Measurements from ENCODE around the gene COL26A1.

Gene COL26A1

DNA sequence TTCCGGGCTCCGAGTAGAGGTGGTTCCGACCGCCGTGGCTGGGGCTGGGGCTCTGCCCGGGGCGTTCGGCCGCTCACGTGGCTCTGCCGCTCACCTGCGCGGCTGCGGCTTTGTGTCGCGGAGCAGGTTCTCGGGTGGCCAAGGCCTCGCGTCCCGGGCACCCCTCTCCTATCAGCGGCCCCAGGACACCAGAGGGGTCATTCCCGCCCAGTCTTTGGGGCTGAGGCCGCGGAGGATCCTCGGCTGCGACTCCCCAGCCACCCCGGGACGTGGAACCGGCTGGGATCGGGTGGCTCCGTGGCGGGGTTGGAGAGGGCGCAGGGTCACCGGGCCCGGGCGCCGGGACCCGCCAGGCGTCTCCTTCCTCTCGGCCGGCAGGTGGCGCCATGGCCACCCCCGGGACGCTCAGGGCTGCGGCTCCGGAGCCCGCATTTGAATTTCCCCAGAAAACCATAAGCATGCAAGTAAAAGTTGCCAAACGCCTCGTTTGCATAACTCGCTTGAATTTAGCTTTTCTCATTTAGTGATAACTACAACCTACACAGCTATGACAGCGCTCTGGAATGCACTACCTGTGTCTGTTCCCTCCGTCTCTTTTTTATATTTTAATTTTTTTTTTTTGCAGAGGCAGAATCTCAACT, 1.2 kb downstream of the COL26A1 start:
- Histone ChIP-seq H3K27ac (ENCODE audit: low read depth, low read length) (peak overlapping the region; percentile 62), H3K79me2 (ENCODE audit: control insufficient read depth, insufficient read depth, low read length, poor library complexity) (peaks cover 12% of the 10 kb centered on the region), H4K8ac (ENCODE audit: low read depth, low read length) (peak overlapping the region; percentile 43), H3K27me3 (ENCODE audit: insufficient read depth, low read length) (no peaks in the 10 kb centered on the region), H2BK12ac (ENCODE audit: low read length) (peak overlapping the region; percentile 5), H3K79me1 (ENCODE audit: low read length) (peaks cover 15% of the 10 kb centered on the region), H2BK120ac (ENCODE audit: insufficient read depth, low read length, poor library complexity) (peak overlapping the region; percentile 73), H3K4me2 (ENCODE audit: low read length) (peak overlapping the region; percentile 83), H3K36me3 (ENCODE audit: control insufficient read depth in 1 of 2, insufficient read depth in 2 of 2, low read length in 2 of 2) (peaks cover 0 to 2% of the 10 kb centered on the region in 2 experiments), H2BK5ac (ENCODE audit: low read depth, low read length, poor library complexity) (peak overlapping the region; percentile 47), H2AK5ac (ENCODE audit: low read length) (no peak overlapping the region), H4K91ac (ENCODE audit: low read depth, low read length) (peak overlapping the region; percentile 54), H3K4me1 (ENCODE audit: control insufficient read depth in 1 of 2, insufficient read depth in 2 of 2, low read length in 2 of 2) (peaks cover 3 to 5% of the 10 kb centered on the region in 2 experiments), H3K18ac (ENCODE audit: low read length) (peak overlapping the region; percentile 43), H3K9ac (ENCODE audit: low read length) (peak overlapping the region; percentile 92), H3K4me3 (ENCODE audit: low read depth, low read length) (peak overlapping the region; percentile 92), H3K4ac (ENCODE audit: low read depth, low read length) (peak overlapping the region; percentile 14), H3K9me3 (ENCODE audit: insufficient read depth, low read depth, low read length) (no peaks in the 10 kb centered on the region), H4K12ac (ENCODE audit: low read depth, low read length) (peak overlapping the region; percentile 45), H2AFZ (ENCODE audit: insufficient read depth, low read length, poor library complexity) (peak overlapping the region; percentile 71), H3K14ac (ENCODE audit: low read length) (peak overlapping the region; percentile 52), H3K23ac (ENCODE audit: low read length) (no peak overlapping the region)
- WGBS (ENCODE audit: extremely low coverage, insufficient coverage, insufficient read length), result no CpG with 5 or more reads among the region's 52 CpGs
- DNase-seq, result peak; percentile 90 to 94

DNA sequence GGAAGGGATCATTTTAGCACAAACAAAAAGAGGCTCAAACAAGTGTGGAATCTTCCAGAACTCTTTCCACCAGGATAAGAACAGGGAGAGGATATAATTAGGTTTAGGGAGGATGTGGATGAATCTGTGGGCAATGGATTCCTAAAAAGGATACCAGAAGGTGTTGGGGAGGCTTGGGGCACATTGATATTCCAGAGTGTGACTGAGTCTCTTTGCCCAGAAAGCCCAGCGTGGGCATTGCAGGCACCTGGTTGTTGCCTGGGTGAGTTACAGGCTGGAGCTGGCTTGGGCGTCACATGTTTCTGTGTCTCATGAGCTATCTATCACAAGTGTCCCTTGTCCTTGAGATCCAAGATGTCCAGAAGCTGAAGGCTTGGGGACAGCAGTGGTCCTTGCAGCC, 3.3 kb downstream of the COL26A1 start:
- Histone ChIP-seq H3K9me3 (ENCODE audit: insufficient read depth, low read depth, low read length) (no peaks in the 10 kb centered on the region), H2BK120ac (ENCODE audit: insufficient read depth, low read length, poor library complexity) (no peak overlapping the region), H4K91ac (ENCODE audit: low read depth, low read length) (no peak overlapping the region), H2AK5ac (ENCODE audit: low read length) (no peak overlapping the region), H3K79me1 (ENCODE audit: low read length) (peaks cover 15% of the 10 kb centered on the region), H3K9ac (ENCODE audit: low read length) (no peak overlapping the region), H3K79me2 (ENCODE audit: control insufficient read depth, insufficient read depth, low read length, poor library complexity) (peaks cover 12% of the 10 kb centered on the region), H3K18ac (ENCODE audit: low read length) (no peak overlapping the region), H3K4me3 (ENCODE audit: low read depth, low read length) (no peak overlapping the region), H4K12ac (ENCODE audit: low read depth, low read length) (no peak overlapping the region), H3K23ac (ENCODE audit: low read length) (no peak overlapping the region), H3K36me3 (ENCODE audit: control insufficient read depth in 1 of 2, insufficient read depth in 2 of 2, low read length in 2 of 2) (peaks cover 2 to 6% of the 10 kb centered on the region in 2 experiments), H3K14ac (ENCODE audit: low read length) (no peak overlapping the region), H3K4me1 (ENCODE audit: control insufficient read depth in 1 of 2, insufficient read depth in 2 of 2, low read length in 2 of 2) (peaks cover 3 to 5% of the 10 kb centered on the region in 2 experiments), H4K8ac (ENCODE audit: low read depth, low read length) (no peak overlapping the region), H3K27ac (ENCODE audit: low read depth, low read length) (no peak overlapping the region), H3K4ac (ENCODE audit: low read depth, low read length) (peak overlapping the region; percentile 77), H3K4me2 (ENCODE audit: low read length) (no peak overlapping the region), H2BK12ac (ENCODE audit: low read length) (no peak overlapping the region), H2BK5ac (ENCODE audit: low read depth, low read length, poor library complexity) (no peak overlapping the region), H3K27me3 (ENCODE audit: insufficient read depth, low read length) (no peaks in the 10 kb centered on the region), H2AFZ (ENCODE audit: insufficient read depth, low read length, poor library complexity) (no peak overlapping the region)
- no CpG with 5 or more reads among the region's 2 CpGs for WGBS (ENCODE audit: extremely low coverage, insufficient coverage, insufficient read length)
- no peak for DNase-seq

DNA sequence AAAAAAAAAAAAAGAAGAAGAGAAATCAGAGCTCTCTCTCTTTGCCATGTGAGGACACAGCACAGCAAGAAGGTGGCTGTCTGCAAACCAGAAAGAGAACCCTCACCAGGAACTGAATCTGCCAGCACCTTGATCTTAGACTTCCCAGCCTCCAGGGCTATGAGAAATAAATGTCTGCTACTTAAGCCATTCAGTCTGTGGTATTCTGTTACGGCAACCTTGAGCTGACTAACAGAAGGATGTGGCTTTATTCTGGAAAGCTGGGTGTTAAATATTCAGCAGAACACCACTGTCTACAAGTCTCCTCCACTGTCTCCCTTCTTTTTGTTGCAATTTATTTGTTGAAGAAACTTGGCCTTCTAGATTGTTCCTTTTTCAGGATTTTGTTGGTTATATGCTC, 5.0 kb downstream of the COL26A1 start:
- H3K27me3 ChIP-seq (ENCODE audit: insufficient read depth, low read length), result no peaks in the 10 kb centered on the region
- H2BK120ac ChIP-seq (ENCODE audit: insufficient read depth, low read length, poor library complexity), result no peak overlapping the region
- no peak overlapping the region for H3K23ac ChIP-seq (ENCODE audit: low read length)
- no peak overlapping the region for H4K91ac ChIP-seq (ENCODE audit: low read depth, low read length)
- H2AFZ ChIP-seq (ENCODE audit: insufficient read depth, low read length, poor library complexity), result no peak overlapping the region
- H3K27ac ChIP-seq (ENCODE audit: low read depth, low read length), result no peak overlapping the region
- no peak overlapping the region for H2BK12ac ChIP-seq (ENCODE audit: low read length)
- no peak overlapping the region for H2AK5ac ChIP-seq (ENCODE audit: low read length)
- H4K12ac ChIP-seq (ENCODE audit: low read depth, low read length), result no peak overlapping the region
- no peak overlapping the region for H3K18ac ChIP-seq (ENCODE audit: low read length)
- H3K9me3 ChIP-seq (ENCODE audit: insufficient read depth, low read depth, low read length), result no peaks in the 10 kb centered on the region
- H3K79me2 ChIP-seq (ENCODE audit: control insufficient read depth, insufficient read depth, low read length, poor library complexity), result peaks cover 11% of the 10 kb centered on the region
- no peak overlapping the region for H3K4me2 ChIP-seq (ENCODE audit: low read length)
- H2BK5ac ChIP-seq (ENCODE audit: low read depth, low read length, poor library complexity), result no peak overlapping the region
- no peak overlapping the region for H4K8ac ChIP-seq (ENCODE audit: low read depth, low read length)
- H3K36me3 ChIP-seq (ENCODE audit: control insufficient read depth in 1 of 2, insufficient read depth in 2 of 2, low read length in 2 of 2), result peaks cover 5 to 11% of the 10 kb centered on the region in 2 experiments
- no peak overlapping the region for H3K14ac ChIP-seq (ENCODE audit: low read length)
- peaks cover 11% of the 10 kb centered on the region for H3K79me1 ChIP-seq (ENCODE audit: low read length)
- no peak for DNase-seq
- WGBS (ENCODE audit: extremely low coverage, insufficient coverage, insufficient read length), result no CpG with 5 or more reads among the region's 1 CpG
- H3K4me3 ChIP-seq (ENCODE audit: low read depth, low read length), result no peak overlapping the region
- H3K4ac ChIP-seq (ENCODE audit: low read depth, low read length), result no peak overlapping the region
- no peak overlapping the region for H3K9ac ChIP-seq (ENCODE audit: low read length)
- H3K4me1 ChIP-seq (ENCODE audit: control insufficient read depth in 1 of 2, insufficient read depth in 2 of 2, low read length in 2 of 2), result peaks cover 0 to 5% of the 10 kb centered on the region in 2 experiments

DNA sequence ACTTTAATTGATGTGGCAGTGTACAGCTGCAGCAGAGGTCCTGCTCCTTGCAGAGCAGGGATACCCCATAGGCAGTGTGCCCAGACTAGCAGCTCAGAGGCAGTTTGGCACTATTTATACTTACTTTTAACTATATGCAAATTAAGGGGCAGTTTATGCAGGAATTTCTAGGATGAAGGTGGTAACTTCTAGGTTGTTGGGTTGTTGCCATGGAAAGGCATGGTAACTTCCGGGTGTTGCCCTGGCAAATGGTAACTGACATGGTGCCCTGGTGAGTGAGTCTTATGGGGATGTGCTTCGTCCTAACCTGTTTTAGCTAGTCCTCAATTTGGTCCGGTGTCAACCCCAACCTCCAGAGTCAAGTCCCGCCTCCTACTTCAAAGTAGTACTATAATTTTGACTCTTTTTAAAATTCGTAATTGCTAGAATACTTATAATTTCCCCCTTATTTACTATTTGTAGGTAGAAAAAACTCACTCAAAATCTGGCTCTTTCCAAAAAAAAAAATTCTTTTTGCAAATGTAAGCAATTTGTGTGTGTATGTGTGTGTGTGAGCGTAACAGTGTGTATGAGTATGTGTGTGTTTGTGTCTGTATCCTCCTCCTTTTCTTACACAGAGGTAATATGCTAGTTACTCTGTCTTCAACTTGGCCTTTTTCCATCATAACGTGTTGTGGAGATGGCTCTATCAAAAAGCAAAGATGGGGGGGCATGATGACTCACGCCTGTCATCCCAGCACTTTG, 5.9 kb downstream of the COL26A1 start:
- no peak overlapping the region for H3K4me2 ChIP-seq (ENCODE audit: low read length)
- H2AK5ac ChIP-seq (ENCODE audit: low read length), result no peak overlapping the region
- no peaks in the 10 kb centered on the region for H3K27me3 ChIP-seq (ENCODE audit: insufficient read depth, low read length)
- H3K9ac ChIP-seq (ENCODE audit: low read length), result no peak overlapping the region
- no peak overlapping the region for H2BK5ac ChIP-seq (ENCODE audit: low read depth, low read length, poor library complexity)
- H3K9me3 ChIP-seq (ENCODE audit: insufficient read depth, low read depth, low read length), result no peaks in the 10 kb centered on the region
- H4K12ac ChIP-seq (ENCODE audit: low read depth, low read length), result no peak overlapping the region
- H2BK12ac ChIP-seq (ENCODE audit: low read length), result no peak overlapping the region
- no CpG with 5 or more reads among the region's 8 CpGs for WGBS (ENCODE audit: extremely low coverage, insufficient coverage, insufficient read length)
- no peak overlapping the region for H3K18ac ChIP-seq (ENCODE audit: low read length)
- peaks cover 5 to 11% of the 10 kb centered on the region in 2 experiments for H3K36me3 ChIP-seq (ENCODE audit: control insufficient read depth in 1 of 2, insufficient read depth in 2 of 2, low read length in 2 of 2)
- H3K14ac ChIP-seq (ENCODE audit: low read length), result no peak overlapping the region
- peaks cover 3 to 10% of the 10 kb centered on the region in 2 experiments for H3K4me1 ChIP-seq (ENCODE audit: control insufficient read depth in 1 of 2, insufficient read depth in 2 of 2, low read length in 2 of 2)
- no peak overlapping the region for H2BK120ac ChIP-seq (ENCODE audit: insufficient read depth, low read length, poor library complexity)
- no peak overlapping the region for H3K23ac ChIP-seq (ENCODE audit: low read length)
- H3K4ac ChIP-seq (ENCODE audit: low read depth, low read length), result peak overlapping the region; percentile 32
- H3K79me2 ChIP-seq (ENCODE audit: control insufficient read depth, insufficient read depth, low read length, poor library complexity), result peaks cover 6% of the 10 kb centered on the region
- no peak overlapping the region for H3K27ac ChIP-seq (ENCODE audit: low read depth, low read length)
- H4K91ac ChIP-seq (ENCODE audit: low read depth, low read length), result no peak overlapping the region
- DNase-seq, result no peak
- no peak overlapping the region for H3K4me3 ChIP-seq (ENCODE audit: low read depth, low read length)
- peaks cover 7% of the 10 kb centered on the region for H3K79me1 ChIP-seq (ENCODE audit: low read length)
- no peak overlapping the region for H2AFZ ChIP-seq (ENCODE audit: insufficient read depth, low read length, poor library complexity)
- H4K8ac ChIP-seq (ENCODE audit: low read depth, low read length), result no peak overlapping the region
